Inferior parietal cortex (tissue), 1 donor: ENCODE results near the gene POLE2.
"Not testable (repeated sequence)": the region's sequence is repeated elsewhere in the genome, so short reads cannot be mapped to it uniquely, and the experiment has no call there.

Experiments
- DNase-seq: peaks from one replicate; pipeline ENCODE4 v3.0.0-alpha.2; 2016; ENCODE audit errors: extremely low spot score

POLE2 gene

DNA sequence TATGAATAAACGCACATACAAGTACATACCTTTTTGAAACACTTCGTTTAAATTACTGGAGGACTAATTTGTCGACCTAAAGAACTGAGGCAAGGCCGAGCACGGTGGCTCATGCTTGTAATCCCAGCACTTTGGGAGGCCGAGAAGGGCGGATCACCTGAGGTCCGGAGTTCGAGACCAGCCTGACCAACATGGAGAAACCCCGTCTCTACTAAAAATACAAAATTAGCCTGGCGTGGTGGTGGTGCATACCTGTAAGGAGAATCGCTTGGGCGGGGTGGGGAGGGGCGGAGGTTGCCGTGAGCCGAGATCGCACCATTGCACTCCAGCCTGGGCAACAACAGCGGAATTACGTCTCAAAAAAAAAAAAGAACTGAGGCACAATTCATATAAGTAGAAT, 68.7 kb downstream of the POLE2 start:
- DNase-seq, result not testable (repeated sequence)

DNA sequence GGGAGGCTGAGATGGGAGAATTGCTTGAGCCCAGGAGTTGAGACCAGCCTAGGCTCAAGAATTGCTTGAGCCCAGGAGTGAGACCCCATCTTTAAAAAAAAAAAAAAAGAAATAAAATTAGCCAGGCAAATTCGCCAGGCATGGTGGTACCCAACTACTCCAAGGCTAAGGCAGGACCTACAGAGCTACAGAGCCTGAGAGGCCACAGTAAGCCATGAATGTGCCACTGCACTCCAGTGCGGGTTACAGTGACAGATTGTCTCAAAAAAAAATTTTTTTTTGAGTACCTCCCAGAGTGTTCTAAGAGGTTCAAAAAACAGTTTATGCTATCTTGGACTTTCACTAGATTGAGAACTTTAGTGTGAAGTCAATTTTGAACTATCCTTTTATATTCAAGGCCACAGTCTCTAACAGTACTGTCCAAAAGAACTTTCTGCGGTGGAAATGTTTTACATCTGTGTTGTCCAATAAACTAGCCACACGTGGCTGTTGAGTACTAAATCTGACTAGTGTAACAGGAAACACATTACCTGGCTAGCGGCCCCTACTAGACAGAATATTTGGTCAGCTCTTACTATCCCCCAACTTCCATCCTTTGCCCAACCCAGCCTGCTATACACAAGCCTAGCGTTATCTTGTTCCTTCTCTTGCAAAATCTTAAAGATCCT, 70.0 kb downstream of the POLE2 start:
- no peak for DNase-seq

DNA sequence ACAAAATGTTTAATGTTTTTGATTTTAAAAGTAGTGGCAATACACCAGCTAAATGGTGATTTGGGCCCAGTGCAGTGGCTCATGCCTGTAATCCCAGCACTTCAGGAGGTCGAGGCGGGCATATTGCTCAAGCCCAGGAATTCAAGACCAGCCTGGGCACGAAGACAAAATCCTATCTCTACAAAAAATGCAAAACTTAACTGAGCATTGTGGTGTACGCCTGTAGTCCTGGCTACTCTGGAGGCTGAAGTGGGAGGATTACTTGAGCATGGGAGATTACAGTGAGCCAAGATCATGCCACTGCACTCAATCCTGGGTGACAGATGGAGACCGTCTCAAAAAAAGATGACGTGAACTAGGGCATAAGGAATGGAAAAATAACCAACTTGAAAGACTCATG, 72.2 kb downstream of the POLE2 start:
- DNase-seq, result no peak

DNA sequence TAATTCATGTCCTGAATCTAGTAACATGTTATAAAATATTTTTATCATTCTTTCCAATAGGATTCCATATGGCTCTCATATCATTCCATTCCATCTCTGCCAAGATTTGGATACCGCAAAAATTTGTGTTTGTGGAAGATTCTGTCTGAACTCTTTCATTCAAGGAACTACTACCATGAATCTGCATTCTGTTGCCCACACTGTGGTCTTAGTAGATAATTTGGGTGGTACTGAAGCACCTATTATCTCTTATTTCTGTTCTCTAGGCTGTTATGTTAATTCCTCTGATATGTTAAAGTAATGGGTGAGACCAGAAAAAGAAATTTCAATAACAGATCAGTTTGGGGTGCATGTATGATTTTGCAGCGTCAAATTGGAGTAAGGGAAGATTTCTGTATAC, 73.8 kb downstream of the POLE2 start:
- no peak for DNase-seq

DNA sequence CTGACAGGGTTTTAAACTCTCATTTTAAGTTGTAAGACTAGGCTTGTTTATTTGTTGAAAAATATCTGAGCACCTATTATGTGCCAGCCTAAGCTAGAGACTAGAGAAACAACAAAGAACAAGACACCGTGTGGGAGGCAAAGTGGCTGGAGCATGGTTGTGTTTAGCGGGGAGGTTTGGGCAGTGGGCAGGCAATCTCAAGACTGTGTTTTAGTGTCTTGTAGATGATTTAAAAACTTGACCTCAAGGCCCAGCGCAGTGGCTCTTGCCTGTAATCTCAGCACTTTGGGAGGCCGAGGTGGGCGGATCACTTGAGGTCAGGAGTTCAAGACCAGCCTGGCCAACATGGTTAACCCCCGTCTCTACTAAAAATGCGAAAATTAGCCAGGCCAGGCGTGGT, 75.3 kb downstream of the POLE2 start:
- no peak for DNase-seq

DNA sequence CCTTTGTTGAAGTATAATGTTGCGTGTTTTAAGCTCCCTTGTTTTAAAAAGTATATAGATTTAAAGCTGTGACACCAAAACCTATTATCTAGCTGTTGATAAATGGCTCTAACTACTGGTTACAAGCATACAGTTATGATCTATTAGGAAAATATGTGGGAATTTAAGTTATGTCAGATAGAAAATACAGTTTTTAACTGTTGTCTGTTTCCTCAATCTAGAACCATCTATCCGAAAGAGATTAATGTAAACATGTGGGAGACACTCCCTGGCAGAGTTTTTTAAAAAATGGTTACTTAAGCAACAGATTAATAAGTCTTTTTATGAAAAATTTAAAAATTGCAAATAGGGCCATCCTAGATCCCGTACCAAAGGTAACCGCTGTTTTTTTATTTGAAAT, 75.8 kb downstream of the POLE2 start:
- DNase-seq, result no peak

DNA sequence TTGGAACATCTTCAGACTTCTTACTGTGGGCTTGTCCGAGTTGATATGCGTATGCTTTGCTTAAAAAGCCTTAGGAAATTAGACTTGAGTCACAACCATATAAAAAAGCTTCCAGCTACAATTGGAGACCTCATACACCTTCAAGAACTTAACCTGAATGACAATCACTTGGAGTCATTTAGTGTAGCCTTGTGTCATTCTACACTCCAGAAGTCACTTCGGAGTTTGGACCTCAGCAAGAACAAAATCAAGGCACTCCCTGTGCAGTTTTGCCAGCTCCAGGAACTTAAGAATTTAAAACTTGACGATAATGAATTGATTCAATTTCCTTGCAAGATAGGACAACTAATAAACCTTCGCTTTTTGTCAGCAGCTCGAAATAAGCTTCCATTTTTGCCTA, 80.4 kb downstream of the POLE2 start:
- DNase-seq, result no peak

DNA sequence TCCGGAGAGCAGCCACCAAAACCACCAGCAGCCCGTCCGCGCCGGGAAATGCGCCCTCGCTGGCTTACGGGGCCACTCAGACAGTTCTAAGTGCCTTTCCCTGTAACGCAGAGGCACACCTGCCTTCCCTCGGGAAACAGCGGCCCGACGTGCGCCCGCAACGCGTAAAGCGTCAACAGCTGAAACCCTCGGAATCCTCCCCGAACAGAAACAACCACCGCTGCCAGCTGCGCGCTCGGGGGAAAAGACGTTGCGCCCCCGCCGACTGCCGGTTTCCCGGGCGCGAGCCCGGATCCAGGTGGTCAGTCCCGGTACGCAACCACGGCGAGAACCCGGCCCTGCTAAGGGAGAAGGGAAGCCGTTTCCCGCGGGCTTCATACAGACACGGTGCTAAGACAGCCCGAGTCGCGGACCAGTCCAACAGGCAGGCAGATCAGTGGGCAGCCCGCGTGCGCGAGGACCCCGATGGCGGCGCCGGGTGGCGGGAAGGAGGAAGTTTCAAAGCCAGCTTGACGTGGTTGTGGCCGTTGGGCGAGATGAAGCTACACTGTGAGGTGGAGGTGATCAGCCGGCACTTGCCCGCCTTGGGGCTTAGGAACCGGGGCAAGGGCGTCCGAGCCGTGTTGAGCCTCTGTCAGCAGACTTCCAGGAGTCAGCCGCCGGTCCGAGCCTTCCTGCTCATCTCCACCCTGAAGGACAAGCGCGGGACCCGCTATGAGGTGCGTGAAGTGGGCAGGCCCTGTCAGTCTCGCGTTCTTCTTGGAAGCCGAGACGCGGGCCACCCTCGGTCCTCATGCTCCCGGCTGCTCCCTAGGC, 89.3 kb downstream of the POLE2 start, which contains the start of gene LRR1:
Gene LRR1 (plus strand): TSS at position 456 of the 816 bp plus-strand sequence. CDS start 81 bp downstream, at position 537.
- DNase-seq, result peak; percentile 74

DNA sequence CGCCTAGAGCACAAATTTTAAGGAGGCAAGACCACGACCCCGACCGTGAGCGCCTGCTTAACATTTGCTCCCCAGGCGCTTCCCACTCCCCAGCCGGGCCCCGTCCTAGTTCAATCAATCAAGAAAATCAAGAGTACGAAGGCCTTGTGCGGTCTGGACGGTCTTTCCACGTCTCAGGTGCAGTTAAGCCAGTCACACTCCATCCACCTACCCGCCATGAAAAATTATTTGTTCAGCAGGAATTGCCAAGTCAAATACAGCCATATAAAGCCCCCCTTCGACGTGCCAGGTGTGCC, 89.9 kb downstream of the POLE2 start:
- no peak for DNase-seq

DNA sequence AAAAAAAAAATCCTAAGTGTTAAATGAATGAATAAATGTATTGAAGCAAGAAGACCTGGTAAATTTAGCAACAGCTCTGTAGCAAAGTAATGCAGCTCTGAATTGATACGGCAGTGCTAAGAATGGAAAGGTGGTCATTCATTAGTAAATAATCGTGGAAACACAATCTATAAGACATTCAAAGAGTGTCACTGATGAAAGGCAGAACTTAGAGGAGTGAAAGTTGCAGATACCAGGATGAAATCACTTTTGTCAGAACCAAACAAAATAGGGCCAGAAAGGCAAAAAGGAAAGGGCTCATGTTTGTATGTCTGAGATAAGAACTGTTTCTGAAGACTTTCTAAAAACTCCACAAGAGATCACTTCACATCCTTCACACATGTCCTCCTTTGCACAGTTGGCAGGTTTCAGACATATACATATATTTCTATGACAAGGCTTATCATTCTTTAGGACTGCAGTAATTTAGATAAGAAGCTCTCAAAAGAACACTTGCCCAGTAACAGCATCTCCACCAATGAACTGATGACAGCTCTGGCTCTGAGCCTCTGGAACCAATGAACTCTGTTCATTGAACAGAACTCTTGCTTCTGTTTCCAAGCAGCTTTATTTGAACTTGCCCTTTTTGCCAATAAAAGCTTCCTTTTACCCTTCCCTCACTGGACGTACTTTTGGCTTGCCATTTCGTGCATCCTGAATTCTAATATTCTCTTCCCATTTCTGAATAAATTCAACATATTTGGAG, 93.5 kb downstream of the POLE2 start:
- DNase-seq, result peak; percentile 38
